GM19240 (cell line): ENCODE data around the gene DHRS7B.
A peak's percentile ranks its signal among the peaks of the same experiment; 100 is the strongest.
"Not testable (repeated sequence)": the region's sequence is repeated elsewhere in the genome, so short reads cannot be mapped to it uniquely, and the experiment has no call there.

ENCODE experiments used
- DNase-seq: peaks from one replicate; pipeline ENCODE4 v3.0.0; 2011; ENCODE audit warnings: low spot score; ENCODE audit not compliant: insufficient read length

DHRS7B gene

DNA sequence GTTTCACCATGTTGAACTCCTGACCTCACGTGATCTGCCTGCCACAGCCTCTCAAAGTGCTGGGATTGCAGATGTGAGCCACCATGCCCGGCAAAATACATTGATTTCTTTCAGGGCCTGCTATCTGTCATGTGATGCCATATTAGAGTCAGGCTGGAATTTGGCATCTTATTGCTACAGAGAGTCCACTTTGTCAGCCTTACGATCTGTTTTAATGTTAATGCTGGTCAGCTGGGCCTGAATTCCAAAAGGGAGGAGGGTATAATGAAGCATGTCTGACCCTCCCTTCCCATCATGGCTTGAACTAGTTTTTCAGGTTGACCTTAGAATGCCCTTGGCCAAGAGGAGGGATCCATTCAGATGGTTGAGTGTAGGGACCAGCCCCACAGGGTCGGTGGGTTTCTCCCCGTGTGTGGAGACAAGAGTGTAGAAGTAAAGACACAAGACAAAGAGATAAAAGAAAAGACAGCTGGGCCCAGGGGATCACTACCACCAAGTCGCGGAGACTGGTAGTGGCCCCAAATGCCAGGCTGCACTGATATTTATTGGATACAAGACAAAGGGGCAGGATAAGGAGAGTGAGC, 19.6 kb upstream of the DHRS7B start:
- DNase-seq: not testable (repeated sequence)

- DNase-seq: no peak
These were observed 18.1 kb upstream of the DHRS7B start for GRCh38 chr17:21108651-21109050.

- no peak for DNase-seq
These were observed 13.6 kb upstream of the DHRS7B start for GRCh38 chr17:21113049-21113690.

GRCh38 chr17:21113716-21114115, 13.0 kb upstream of the DHRS7B start:
- no peak for DNase-seq

DNA sequence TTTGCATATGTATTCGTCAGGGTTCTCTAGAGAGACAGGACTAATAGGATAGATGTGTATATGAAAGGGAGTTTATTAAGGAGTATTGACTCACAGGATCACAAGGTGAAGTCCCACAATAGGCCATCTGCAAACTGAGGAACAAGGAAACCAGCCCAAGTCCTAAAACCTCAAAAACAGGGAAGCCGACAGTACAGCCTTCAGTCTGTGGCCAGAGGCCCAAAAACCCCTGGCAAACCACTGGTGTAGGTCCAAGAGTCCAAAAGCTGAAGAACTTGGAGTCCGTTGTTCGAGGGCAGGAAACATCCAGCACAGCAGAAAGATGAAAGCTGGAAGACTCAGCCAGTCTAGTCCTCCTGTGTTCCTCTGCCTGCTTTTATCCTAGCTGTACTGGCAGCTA, 12.0 kb upstream of the DHRS7B start:
- DNase-seq: not testable (repeated sequence)

GRCh38 chr17:21119247-21119918, 7.4 kb upstream of the DHRS7B start:
- peak; percentile 43 for DNase-seq

DNA sequence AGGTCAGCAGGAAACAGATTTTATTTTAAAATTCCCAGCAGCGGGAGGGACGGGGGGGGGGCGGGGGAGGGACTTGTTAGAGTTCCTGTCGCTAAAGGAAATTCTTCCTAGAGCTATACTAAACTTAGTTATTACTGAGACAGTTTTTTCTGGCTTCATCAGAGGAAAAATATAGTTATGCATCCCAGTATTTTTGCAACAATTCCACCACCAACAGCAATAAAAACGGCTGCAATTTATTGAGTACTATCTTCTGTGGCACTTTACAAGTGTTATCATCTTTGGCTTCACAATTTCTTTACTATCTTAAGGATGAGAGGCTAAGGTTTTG, 6.9 kb upstream of the DHRS7B start:
- DNase-seq: no peak

DNA sequence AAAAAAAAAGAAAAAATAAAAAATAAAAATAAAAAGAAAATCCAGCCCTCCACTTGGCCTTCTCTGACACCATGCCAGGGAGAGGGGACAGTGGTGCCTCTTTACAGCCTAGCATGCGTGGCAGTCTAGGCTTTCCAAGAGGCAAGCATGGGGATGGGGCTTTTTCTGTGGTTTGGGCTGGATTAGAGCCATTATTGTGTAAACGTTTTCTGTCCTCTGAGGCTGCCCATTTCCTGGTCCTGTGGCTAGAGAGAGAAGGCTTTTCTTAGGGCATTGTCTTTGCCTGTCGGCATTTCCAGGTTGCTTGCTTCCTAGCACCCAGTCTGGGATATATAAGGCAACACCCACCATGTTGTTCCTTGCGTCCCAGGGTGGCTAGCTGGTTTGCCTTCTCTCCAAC, 2.7 kb upstream of the DHRS7B start:
- no peak for DNase-seq

DNA sequence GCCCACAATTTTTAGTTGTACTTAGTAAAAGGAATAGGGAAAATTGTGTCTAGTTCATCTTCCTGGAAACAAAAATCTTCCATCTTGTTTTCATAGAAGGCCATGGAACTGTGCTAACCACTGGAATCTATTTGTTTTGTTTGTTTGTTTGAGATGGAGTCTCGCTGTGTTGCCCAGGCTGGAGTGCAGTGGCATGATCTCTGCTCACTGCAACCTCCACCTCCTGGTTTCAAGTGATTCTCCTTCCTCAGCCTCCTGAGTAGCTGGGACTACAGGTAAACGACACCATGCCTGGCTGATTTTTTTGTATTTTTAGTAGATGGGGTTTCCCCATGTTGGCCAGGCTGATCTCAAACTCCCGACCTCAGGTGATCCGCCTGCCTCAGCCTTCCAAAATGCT, 2.2 kb upstream of the DHRS7B start:
- DNase-seq: not testable (repeated sequence)

DNA sequence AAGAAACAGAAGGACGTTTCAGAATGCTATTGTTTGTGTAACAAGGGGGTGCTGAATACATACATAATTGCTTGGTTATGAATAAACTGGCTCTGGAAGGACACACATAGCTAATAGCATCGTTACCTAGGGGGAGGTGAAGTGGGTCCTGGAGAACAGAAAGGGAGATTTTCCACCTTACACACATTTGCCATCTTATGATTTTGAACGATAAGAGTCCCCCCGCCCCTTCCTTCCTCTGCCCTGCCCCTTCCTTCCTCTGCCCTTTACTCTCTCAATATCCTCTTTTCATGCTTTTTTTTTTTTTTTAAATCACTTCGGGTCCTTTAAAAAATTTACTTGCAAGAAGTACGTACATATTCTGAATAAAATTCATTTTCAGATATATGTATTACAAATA, 902 bp upstream of the DHRS7B start:
- no peak for DNase-seq

- DNase-seq: no peak
These were observed 829 bp downstream of the DHRS7B start for GRCh38 chr17:21127509-21128077.

DNA sequence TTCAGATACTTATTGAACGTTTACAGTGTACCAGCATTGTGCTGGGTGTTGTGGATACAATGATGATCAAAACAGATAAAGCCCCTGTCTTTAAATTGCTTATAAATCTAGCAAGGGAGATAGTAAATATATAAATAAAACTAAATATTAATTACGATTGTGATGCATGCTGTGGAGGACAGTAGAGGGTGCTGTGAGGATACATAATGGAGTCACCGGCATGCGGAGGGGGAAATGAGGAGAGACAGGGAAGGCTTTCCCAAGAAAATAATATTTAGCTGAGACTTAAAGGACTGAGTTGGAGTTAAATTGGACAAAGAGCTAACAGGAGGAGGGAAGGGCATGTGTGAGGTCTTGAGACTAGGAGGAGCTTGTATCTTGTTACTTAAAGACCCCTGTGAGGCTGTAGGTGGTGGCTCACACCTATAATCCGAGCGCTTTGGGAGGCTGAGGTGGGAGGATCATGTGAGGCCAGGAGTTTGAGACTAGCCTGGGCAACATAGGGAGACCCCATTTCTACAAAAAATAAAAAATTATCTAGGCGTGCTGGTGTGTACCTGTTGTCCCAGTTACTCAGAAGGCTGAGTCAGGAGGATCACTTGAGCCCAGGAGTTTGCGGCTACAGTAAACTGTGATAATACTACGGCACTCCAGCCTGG, 2.4 kb downstream of the DHRS7B start:
- DNase-seq: no peak

GRCh38 chr17:21131137-21131536, 4.4 kb downstream of the DHRS7B start:
- DNase-seq: no peak

- DNase-seq: no peak
These were observed 5.7 kb downstream of the DHRS7B start for GRCh38 chr17:21132428-21132827.

DNA sequence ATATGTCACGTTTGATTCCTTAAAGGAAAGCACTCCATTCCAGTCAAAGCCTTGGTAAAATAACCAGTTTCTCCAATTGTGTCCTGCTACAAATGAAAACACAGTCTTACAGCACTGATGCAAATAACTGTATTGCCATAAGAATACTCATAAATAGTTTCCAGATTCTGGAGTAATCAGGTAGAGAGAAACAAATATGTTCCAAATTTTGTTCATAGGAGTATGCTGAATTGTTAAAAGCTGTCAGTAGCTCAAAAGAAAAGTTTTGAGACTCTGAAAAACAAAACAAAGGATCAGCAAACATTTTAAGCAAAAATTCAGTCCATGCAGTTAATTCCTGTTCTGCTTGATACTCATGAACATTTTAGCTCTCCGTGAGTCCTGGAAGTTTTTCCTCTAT, 7.8 kb downstream of the DHRS7B start:
- DNase-seq: no peak

DNA sequence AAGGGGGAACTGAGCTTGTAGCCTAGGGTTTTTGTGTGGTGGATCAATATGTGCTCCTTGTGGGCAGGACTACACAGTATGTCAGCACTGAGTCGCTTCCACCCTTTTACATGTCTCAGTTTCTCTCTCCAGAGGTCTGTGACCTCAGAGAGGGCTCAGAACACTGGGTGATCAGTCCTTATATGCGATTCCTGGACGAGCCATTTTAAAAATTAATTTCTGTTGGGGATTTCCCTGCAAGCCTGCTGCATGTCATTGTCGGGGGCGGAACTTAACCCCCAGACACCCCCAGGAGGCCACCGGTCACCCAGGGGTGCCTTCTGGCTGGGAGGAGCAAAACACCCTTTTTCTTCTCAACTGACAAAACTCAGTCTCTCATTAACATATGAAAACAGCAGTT, 14.1 kb downstream of the DHRS7B start:
- no peak for DNase-seq

DNA sequence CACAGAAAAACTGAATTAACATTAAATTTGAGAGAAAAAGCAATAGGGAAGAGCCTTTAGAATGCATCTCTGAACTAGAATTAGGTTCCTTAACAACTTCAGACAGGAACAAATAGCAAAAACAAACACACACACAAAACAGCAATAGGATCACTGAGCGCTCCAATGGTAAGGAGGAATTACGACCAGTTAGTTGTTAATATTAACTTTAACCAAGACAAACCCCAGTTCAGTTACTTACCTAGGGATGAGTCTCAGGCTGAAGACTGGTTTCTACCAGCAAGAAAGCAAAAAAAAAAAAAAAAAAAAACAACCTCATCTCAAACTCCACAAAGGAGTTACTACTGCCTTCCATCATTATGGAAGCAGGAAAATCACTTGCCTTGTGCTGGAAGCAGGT, 14.6 kb downstream of the DHRS7B start:
- no peak for DNase-seq

GRCh38 chr17:21142065-21142464, 15.3 kb downstream of the DHRS7B start:
- DNase-seq: not testable (repeated sequence)

- DNase-seq: no peak
These were observed 16.9 kb downstream of the DHRS7B start for GRCh38 chr17:21143695-21144094.

- DNase-seq: not testable (repeated sequence)
These were observed 17.5 kb downstream of the DHRS7B start for GRCh38 chr17:21144299-21144698.

GRCh38 chr17:21146362-21147015, 19.7 kb downstream of the DHRS7B start:
- DNase-seq: no peak

DNA sequence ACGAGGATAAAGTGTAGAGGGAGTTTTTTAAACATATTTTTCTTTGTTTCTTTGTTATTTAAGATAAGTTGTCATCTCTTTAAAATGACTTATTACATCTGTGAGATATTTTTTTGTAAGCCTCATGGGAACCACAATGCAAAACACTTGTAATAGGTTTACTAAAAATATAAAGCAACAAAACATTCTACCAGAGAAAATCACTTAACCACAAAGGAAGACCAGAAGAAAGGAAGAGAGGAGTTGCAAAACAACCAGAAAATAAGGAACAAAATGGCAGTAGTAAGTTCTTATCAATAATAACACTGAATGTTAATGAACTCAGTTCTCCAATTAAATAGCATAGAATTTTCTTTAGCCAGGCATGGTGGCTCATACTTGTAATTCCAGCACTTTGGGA, 22.9 kb downstream of the DHRS7B start:
- no peak for DNase-seq
